ENCODE data around the gene RNF41.
"Not testable (repeated sequence)": the region's sequence is repeated elsewhere in the genome, so short reads cannot be mapped to it uniquely, and the experiment has no call there.

RNF41 gene

GRCh38 chr12:56221757-56222530 lies at the start of gene RNF41:
Gene RNF41 (minus strand): TSS chr12:56221922. CDS start chr12:56214047, 7,875 bp downstream.
- DNase-seq: peak; percentile 88 to 91
- Mint-ChIP-seq H3K27ac (peak within 1 kb of the TSS; percentile 98 to 99), H3K4me3 (peak within 1 kb of the TSS; percentile 98 to 100), H3K4me1 (peaks cover 44% of the 10 kb centered on the region), H3K27me3 (no peaks in the 10 kb centered on the region), H3K9me3 (no peaks in the 10 kb centered on the region)
- peak; percentile 90 for ATAC-seq

DNA sequence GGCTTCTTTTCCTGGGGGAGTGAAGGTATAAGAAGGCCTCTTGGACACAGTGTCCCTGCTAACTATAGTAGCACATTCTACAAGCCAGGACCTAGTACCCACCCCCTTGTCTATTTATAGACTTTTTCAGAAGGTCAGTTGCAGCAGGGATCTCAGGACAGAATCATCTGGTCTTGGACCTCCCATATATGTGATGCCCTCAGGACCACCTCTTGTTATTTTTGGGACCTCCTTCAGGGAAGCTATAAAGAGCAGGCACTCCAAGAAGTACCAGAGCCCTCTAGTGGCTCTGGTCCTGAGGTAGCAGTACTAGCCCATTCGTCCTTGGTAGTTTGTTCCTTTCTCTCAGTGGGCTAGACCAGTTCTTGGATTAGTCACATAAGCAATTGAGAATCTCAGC lies 49.3 kb upstream of the RNF41 start:
- Mint-ChIP-seq H3K4me1 (peaks cover 22% of the 10 kb centered on the region), H3K4me3 (no peak overlapping the region)
- DNase-seq: no peak

DNA sequence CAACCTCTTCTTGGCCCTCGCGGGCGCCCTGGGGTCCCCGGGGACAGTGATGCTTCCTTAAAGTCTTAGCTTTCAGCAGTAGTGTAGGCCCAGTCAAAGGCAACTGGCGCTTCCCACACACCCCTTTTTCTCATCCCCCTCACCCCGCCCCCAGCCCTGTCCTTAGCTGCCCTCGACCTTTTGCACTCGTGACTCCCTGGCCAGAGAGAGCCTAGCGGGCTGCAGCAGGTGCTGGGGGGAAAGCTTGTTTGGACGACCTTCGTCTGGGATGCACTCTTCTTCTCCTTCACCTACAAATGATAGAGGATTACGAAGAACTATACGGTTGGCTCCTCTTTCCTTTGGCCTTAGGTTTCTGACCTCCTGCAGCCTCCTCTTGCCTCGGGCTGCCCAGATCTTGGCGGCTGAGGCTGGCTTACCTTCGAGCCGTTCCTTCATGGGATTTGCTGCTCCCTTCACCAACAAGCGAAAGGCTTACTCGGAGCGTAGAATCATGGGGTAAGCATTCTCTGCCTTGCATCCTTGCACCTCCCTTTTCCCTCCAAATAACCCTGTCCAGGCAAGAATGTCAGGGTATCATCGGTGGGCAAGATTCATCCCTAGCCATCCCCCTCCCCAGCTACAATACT lies 45.8 kb upstream of the RNF41 start:
- no peaks in the 10 kb centered on the region for H3K27me3 Mint-ChIP-seq
- H3K27ac Mint-ChIP-seq: peak overlapping the region; percentile 72 to 85
- H3K9me3 Mint-ChIP-seq: no peaks in the 10 kb centered on the region
- peaks cover 22% of the 10 kb centered on the region for H3K4me1 Mint-ChIP-seq
- DNase-seq: no peak
- peak overlapping the region; percentile 96 to 98 for H3K4me3 Mint-ChIP-seq
- no peak for ATAC-seq

More for the DNA sequence above, 49.3 kb upstream of the RNF41 start:
- H3K27me3 Mint-ChIP-seq: no peaks in the 10 kb centered on the region
- no peak overlapping the region for H3K27ac Mint-ChIP-seq
- no peak for ATAC-seq
- no peaks in the 10 kb centered on the region for H3K9me3 Mint-ChIP-seq

- Mint-ChIP-seq H3K27me3 (no peaks in the 10 kb centered on the region), H3K27ac (peak within 1 kb of the TSS; percentile 85 to 92), H3K4me1 (peaks cover 22% of the 10 kb centered on the region), H3K4me3 (peak within 1 kb of the TSS; percentile 96 to 98), H3K9me3 (no peaks in the 10 kb centered on the region)
- DNase-seq: peak; percentile 86 to 87
- peak; percentile 96 for ATAC-seq
These were observed 45.1 kb upstream of the RNF41 start, which contains the start of gene COQ10A for GRCh38 chr12:56266693-56267442. Gene COQ10A (plus strand): TSS chr12:56266942. CDS start chr12:56267119, 177 bp downstream.

DNA sequence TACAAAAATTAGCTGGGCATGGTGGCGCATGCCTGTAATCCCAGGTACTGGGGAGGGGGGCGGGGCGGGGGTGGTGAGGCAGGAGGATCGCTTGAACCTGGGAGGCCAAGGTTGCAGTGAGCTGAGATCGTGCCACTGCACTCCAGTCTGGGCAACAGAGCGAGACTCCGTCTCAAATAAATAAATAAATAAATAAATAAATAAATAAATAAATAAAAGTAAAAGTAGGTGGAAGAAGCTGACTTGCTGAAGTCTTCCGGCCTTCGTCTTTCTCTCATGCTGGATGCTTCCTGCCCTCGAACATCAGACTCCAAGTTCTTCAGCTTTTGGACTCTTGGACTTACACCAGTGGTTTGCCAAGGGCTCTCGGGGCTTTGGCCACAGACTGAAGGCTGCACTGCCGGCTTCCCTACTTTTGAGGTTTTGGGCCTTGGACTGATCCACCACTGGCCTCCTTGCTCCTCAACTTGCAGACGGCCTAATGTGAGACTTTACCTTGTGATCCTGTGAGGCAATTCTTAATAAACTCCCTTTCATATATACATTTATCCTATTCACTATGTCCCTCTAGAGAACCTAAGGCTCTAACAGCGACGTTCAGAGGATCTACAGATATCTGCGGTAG lies 44.5 kb upstream of the RNF41 start:
- DNase-seq, H3K9me3 Mint-ChIP-seq, H3K27me3 Mint-ChIP-seq, ATAC-seq: not testable (repeated sequence)
- H3K27ac Mint-ChIP-seq: peak overlapping the region; percentile 59 to 92
- H3K4me1 Mint-ChIP-seq: peaks cover 22% of the 10 kb centered on the region
- peak overlapping the region; percentile 96 to 98 for H3K4me3 Mint-ChIP-seq

DNA sequence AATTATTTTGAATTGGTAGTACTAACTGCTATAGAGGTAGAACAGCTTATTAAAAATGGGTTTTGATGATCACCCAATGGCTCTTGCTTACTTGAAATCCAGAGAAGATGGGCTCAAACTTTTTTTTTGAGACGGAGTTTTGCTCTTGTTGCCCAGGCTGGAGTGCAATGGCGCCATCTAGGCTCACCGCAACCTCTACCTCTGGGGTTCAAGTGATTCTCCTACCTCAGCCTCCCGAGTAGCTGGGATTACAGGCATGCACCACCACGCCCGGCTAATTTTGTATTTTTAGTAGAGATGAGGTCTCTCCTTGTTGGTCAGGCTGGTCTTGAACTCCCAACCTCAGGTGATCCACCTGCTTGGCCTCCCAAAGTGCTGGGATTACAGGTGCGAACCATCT lies 41.2 kb upstream of the RNF41 start:
- H3K4me1 Mint-ChIP-seq: peaks cover 27% of the 10 kb centered on the region
- not testable (repeated sequence) for H3K4me3 Mint-ChIP-seq, H3K9me3 Mint-ChIP-seq, H3K27me3 Mint-ChIP-seq, ATAC-seq, DNase-seq, H3K27ac Mint-ChIP-seq

- Mint-ChIP-seq H3K9me3 (no peaks in the 10 kb centered on the region), H3K27me3 (peaks cover 6% of the 10 kb centered on the region), H3K4me3 (no peak overlapping the region), H3K4me1 (peaks cover 22% of the 10 kb centered on the region), H3K27ac (no peak overlapping the region)
- ATAC-seq (no peak), DNase-seq (no peak)
These were observed 39.9 kb upstream of the RNF41 start for GRCh38 chr12:56261503-56262232.

DNA sequence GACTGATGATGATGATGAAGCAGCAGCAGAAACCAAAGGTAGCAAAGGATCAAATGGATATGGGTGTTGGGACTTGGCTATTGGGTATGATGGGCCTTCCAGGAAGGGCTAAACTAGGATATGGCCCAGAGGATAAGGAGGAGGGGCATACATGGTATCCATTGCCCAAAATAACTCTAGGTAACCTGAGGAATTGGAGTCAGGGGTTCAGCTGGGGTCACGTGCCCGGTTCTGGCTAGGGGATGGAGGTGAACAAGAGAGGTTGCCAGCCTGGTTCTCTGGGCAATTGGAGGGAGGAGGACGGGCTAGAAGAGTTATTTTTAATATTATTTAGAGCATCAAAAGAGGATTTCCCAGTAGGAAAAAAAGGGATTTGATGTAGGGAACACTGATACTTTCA lies 39.2 kb upstream of the RNF41 start:
- ATAC-seq (no peak), DNase-seq (no peak)
- H3K27ac Mint-ChIP-seq: no peak overlapping the region
- no peaks in the 10 kb centered on the region for H3K9me3 Mint-ChIP-seq
- H3K4me1 Mint-ChIP-seq: peaks cover 24% of the 10 kb centered on the region
- H3K27me3 Mint-ChIP-seq: peaks cover 6% of the 10 kb centered on the region
- H3K4me3 Mint-ChIP-seq: no peak overlapping the region

- Mint-ChIP-seq H3K4me1 (peaks cover 26% of the 10 kb centered on the region), H3K9me3 (no peaks in the 10 kb centered on the region), H3K27ac (no peak overlapping the region), H3K27me3 (peaks cover 6% of the 10 kb centered on the region), H3K4me3 (no peak overlapping the region)
- no peak for ATAC-seq
- no peak for DNase-seq
These were observed 38.7 kb upstream of the RNF41 start for GRCh38 chr12:56260380-56260779.

DNA sequence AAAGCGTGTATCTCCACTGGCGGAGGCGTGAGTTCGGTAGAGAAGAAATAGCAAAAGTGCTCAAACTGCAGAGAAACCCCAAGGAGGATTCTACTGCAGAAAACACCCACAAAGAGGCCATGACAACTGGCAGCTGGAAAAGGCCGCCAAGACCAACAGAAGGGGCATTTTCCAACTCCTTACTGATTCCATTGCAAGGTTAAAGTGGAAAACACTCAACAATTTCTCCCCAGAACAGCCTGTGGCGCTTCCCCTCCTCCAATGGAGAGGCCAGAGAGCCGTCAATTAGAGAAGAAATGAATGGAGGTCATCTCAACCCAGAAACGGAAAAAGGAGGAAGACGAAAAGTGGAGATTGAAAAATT lies 37.1 kb upstream of the RNF41 start:
- ATAC-seq: no peak
- Mint-ChIP-seq H3K4me1 (peaks cover 26% of the 10 kb centered on the region), H3K27me3 (peaks cover 6% of the 10 kb centered on the region), H3K4me3 (peak overlapping the region; percentile 93 to 97), H3K27ac (peak overlapping the region; percentile 91 to 97), H3K9me3 (no peaks in the 10 kb centered on the region)
- no peak for DNase-seq

DNA sequence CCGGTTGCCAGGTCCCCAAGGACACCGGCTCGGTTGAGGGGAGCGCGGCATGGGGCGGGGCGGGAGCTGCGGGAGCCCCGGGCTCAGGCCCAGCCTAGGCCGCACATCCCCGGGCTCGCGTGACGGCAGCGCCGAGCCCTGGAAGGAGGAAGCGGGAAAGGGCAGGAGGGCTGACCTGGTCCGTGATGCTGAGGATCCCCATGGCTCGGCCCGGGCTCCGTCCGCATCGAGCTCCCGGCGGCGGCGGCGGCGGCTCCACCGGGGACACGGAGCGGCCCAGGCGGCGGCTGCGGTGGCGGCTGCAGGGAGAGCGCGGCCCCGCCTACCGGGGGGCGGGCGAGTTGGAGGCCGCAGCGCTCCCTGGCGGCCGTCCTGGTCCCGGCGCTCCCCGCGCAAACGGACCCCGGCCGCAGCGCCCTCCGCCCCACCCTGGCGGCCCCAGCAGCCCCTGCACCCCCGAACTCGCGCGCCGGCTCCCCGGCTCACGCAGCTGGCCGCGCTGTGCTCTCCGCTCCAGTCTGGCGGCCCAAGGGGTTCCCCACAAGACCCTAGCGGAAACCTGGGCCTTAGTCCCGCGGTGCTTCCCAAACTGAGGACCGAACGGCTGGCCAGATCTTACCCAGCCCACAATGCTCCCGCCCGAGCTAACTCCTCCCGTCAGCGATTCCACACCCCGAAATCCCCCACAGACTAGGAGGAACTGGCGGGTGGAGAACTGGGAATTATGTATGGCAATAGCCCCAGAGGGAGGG lies 36.5 kb upstream of the RNF41 start, which contains the start of gene ANKRD52:
ANKRD52 (minus strand) TSS at position 317 of the 752 bp plus-strand sequence; CDS start at position 202, 115 bp downstream.
- H3K4me3 Mint-ChIP-seq: peak within 1 kb of the TSS; percentile 93 to 97
- H3K4me1 Mint-ChIP-seq: peaks cover 26% of the 10 kb centered on the region
- DNase-seq: peak; percentile 83 to 87
- ATAC-seq: peak; percentile 95
- peaks cover 6% of the 10 kb centered on the region for H3K27me3 Mint-ChIP-seq
- peak within 1 kb of the TSS; percentile 93 to 97 for H3K27ac Mint-ChIP-seq
- no peaks in the 10 kb centered on the region for H3K9me3 Mint-ChIP-seq

DNA sequence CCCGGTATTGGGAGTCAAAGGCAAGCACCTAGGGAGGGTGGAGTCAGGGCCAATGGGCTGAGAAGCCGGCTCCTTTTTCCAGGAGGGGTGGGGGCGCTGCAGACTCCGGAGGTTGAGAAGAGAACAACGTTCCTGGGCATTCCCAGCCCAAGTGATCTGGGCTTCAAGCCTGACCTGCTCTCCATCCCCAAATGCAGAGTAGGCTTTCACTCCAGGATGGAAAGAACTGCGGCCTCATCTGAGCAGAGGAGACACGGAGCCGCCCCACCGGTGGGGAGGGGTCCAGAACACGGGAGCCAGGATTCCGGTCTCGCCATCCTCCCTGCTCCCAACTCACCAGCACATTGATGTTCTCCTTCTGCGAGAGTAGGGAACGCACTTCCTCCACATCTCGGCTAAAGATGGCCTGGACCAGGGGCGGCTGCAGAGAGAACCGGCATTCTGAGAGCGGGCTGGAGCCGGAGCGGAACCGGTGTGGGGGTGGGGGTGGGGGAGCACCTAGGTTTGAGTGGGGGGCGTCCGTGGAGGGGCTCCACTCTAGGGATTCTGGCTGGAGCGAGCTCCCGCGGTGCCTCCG lies 35.9 kb upstream of the RNF41 start:
- H3K9me3 Mint-ChIP-seq: no peaks in the 10 kb centered on the region
- peak overlapping the region; percentile 86 to 88 for H3K4me3 Mint-ChIP-seq
- H3K27me3 Mint-ChIP-seq: peaks cover 6% of the 10 kb centered on the region
- H3K4me1 Mint-ChIP-seq: peaks cover 26% of the 10 kb centered on the region
- H3K27ac Mint-ChIP-seq: peak overlapping the region; percentile 83 to 93
- DNase-seq (no peak), ATAC-seq (peak; percentile 35)

GRCh38 chr12:56257071-56257470 lies 35.3 kb upstream of the RNF41 start:
- H3K4me1 Mint-ChIP-seq: peaks cover 26% of the 10 kb centered on the region
- DNase-seq (no peak), ATAC-seq (no peak)
- H3K4me3 Mint-ChIP-seq: peak overlapping the region; percentile 86 to 88
- peaks cover 6% of the 10 kb centered on the region for H3K27me3 Mint-ChIP-seq
- no peaks in the 10 kb centered on the region for H3K9me3 Mint-ChIP-seq
- no peak overlapping the region for H3K27ac Mint-ChIP-seq
